ENCODE data around the gene ESCO1. TPM values are rescaled to one million over a fixed set of nuclear protein-coding genes. Genes with fewer than 3 reads are reported as not detected.

Gene ESCO1
- total and polyA plus RNA-seq, 2 of the 13 experiments (the other 11 are each of a cell fraction or from before 2014, with no cell fraction given): 6.3 to 19.4 TPM

DNA sequence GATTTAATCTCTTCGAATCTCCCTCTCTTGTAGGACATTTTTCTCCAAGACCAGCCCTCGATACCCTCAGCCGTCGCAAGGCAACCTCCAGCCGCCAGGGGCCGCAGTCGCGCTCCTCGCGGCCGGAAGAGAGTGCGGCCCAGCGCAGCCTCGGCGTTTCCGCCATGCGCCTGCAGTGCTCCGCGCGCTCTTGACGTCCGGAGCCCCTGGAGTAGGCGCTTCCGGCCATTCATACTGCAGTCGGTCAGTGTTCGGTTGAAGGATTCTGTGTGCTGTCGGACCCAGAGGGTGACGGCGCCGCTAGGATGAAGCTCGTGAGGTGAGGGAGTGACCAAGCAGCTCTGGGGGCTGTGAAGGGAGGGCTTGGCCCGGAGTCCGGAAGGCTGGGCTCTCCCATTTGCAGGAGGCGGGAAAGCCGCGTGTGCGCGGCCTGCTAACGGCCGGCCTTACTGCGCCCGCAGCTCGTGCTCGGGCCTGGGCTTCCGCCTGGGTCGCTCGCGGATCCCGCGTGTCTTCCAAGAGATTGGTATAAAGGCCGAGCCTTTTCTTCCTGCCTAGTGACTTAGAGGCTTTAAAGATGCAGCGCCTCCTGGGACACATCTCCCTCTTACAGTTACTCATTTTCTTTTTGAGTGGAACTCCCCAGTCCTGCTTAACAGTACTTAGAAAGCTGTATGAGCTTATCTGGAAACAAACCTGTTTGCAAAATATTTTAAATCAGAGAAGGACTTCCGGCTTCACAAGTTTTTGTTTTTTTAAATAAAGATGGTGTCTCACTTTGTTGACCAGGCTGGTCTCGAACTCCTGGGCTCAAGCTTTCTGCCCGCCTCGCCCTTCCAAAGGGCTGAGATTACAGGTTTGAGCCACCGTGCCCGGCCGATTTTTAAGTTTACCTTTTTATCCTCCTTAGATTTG lies 11.9 kb upstream of the ESCO1 start, which contains the start of gene SNRPD1 (continued):
- TF ChIP-seq, protein P1, sequence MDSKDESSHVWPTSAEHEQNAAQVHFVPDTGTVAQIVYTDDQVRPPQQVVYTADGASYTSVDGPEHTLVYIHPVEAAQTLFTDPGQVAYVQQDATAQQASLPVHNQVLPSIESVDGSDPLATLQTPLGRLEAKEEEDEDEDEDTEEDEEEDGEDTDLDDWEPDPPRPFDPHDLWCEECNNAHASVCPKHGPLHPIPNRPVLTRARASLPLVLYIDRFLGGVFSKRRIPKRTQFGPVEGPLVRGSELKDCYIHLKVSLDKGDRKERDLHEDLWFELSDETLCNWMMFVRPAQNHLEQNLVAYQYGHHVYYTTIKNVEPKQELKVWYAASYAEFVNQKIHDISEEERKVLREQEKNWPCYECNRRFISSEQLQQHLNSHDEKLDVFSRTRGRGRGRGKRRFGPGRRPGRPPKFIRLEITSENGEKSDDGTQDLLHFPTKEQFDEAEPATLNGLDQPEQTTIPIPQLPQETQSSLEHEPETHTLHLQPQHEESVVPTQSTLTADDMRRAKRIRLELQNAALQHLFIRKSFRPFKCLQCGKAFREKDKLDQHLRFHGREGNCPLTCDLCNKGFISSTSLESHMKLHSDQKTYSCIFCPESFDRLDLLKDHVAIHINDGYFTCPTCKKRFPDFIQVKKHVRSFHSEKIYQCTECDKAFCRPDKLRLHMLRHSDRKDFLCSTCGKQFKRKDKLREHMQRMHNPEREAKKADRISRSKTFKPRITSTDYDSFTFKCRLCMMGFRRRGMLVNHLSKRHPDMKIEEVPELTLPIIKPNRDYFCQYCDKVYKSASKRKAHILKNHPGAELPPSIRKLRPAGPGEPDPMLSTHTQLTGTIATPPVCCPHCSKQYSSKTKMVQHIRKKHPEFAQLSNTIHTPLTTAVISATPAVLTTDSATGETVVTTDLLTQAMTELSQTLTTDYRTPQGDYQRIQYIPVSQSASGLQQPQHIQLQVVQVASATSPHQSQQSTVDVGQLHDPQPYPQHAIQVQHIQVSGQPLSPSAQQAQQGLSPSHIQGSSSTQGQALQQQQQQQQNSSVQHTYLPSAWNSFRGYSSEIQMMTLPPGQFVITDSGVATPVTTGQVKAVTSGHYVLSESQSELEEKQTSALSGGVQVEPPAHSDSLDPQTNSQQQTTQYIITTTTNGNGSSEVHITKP (CRISPR knock-in tag; IDR thresholded peaks at IDR 0.05; ENCODE audit: low read depth): peak; percentile 73; the same call in 1 of the 2 replicates
- TF ChIP-seq MTF2 (CRISPR knock-in tag; IDR thresholded peaks at IDR 0.05; ENCODE audit: borderline replicate concordance) (0 out of 2 replicates have a peak, but pooled peaks have one; percentile 56), SRSF4 (IDR thresholded peaks at IDR 0.05; ENCODE audit: low read depth, low read length, poor library complexity, severe bottlenecking) (no peak), ZNF350 (CRISPR knock-in tag; IDR thresholded peaks at IDR 0.05; ENCODE audit: borderline replicate concordance, low read depth) (peak; percentile 96), ZSCAN5A (CRISPR knock-in tag; IDR thresholded peaks at IDR 0.05; ENCODE audit: borderline replicate concordance) (no peak; the same call in 1 of the 2 replicates), ZNF556 (CRISPR knock-in tag; IDR thresholded peaks at IDR 0.05; ENCODE audit: borderline replicate concordance) (peak; percentile 83; the same call in 1 of the 2 replicates), EEA1 (CRISPR knock-in tag; IDR thresholded peaks at IDR 0.05; ENCODE audit: borderline replicate concordance) (peak; percentile 88; the same call in 1 of the 2 replicates), REXO4 (CRISPR knock-in tag; IDR thresholded peaks at IDR 0.05; ENCODE audit: borderline replicate concordance) (peak; percentile 81; the same call in 1 of the 2 replicates), ZFP82 (CRISPR knock-in tag; IDR thresholded peaks at IDR 0.05; ENCODE audit: borderline replicate concordance) (peak; percentile 98), ZNF788 (CRISPR knock-in tag; IDR thresholded peaks at IDR 0.05; ENCODE audit: borderline replicate concordance) (peak; percentile 100), NCOA1 (CRISPR knock-in tag; IDR thresholded peaks at IDR 0.05) (peak; percentile 77), CHCHD3 (CRISPR knock-in tag; IDR thresholded peaks at IDR 0.05) (0 out of 2 replicates have a peak, but pooled peaks have one; percentile 71), ZSCAN29 (CRISPR knock-in tag; conservative IDR thresholded peaks at IDR 0.05) (peak; percentile 22; the same call in 1 of the 2 replicates), POGZ (CRISPR knock-in tag; IDR thresholded peaks at IDR 0.05) (peak; percentile 99), ZNF619 (CRISPR knock-in tag; IDR thresholded peaks at IDR 0.05) (peak; percentile 98), TOPORS (CRISPR knock-in tag; IDR thresholded peaks at IDR 0.05) (0 out of 2 replicates have a peak, but pooled peaks have one; percentile 59), SRF (IDR thresholded peaks at IDR 0.05; ENCODE audit: low read depth, low read length) (no peak), ZNF777 (CRISPR knock-in tag; IDR thresholded peaks at IDR 0.05) (peak; percentile 94), NFE2 (CRISPR knock-in tag; IDR thresholded peaks at IDR 0.05) (no peak), SKI (IDR thresholded peaks at IDR 0.05; ENCODE audit: partially characterized antibody) (no peak), PLSCR1 (CRISPR knock-in tag; IDR thresholded peaks at IDR 0.05; ENCODE audit: borderline replicate concordance) (no peak)
- TF ChIP-seq, protein P2, sequence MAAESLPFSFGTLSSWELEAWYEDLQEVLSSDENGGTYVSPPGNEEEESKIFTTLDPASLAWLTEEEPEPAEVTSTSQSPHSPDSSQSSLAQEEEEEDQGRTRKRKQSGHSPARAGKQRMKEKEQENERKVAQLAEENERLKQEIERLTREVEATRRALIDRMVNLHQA (CRISPR knock-in tag; IDR thresholded peaks at IDR 0.05): no peak
